ENCODE measurements around the gene MRPS11.

GRCh38 chr15:88487178-88487795 is 19.8 kb downstream of the MRPS11 start:
- TF ChIP-seq CTCF (IDR thresholded peaks at IDR 0.05; ENCODE audit: poor library complexity) = no peak
- TF ChIP-seq EZH2 (IDR thresholded peaks at IDR 0.05; ENCODE audit: borderline replicate concordance) = no peak
